GM21528 (cell line): Measurements from ENCODE around the gene EBF3.

ENCODE experiments used
- ATAC-seq: cut with Tn5 transposase; IDR thresholded peaks from one replicate; pipeline ENCODE4 v1.9.1; 2021; ENCODE audit warnings: mild to moderate bottlenecking, moderate library complexity; ENCODE audit not compliant: unreplicated experiment, low FRiP score

The EBF3 gene

GRCh38 chr10:129914153-129914855 lies 49.8 kb downstream of the EBF3 start:
- ATAC-seq: no peak

- no peak for ATAC-seq
Measured at GRCh38 chr10:129912986-129913695, 50.9 kb downstream of the EBF3 start.

- no peak for ATAC-seq
Measured at GRCh38 chr10:129912166-129912917, 51.7 kb downstream of the EBF3 start.

GRCh38 chr10:129911451-129912165 lies 52.5 kb downstream of the EBF3 start:
- no peak for ATAC-seq

DNA sequence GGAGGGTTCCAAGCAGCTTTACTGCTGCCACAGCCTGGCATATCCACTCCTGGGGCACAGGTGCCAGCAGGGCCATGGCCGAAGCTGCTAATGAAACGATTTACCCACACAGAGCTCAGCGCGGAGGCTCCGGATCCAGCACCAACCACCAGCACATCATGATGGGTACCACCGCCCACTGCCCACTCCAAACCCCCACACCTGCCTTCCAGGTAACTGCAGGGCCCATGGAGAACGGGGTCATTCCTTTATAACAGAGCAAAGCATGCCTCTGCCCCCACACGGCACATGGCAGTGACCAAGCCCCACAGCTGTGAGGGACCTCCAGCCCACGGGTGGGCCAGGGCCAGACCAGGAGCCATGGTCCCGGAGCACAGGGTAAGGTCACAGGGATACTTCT lies 53.2 kb downstream of the EBF3 start:
- no peak for ATAC-seq

- no peak for ATAC-seq
Measured at GRCh38 chr10:129909531-129910256, 54.4 kb downstream of the EBF3 start.

DNA sequence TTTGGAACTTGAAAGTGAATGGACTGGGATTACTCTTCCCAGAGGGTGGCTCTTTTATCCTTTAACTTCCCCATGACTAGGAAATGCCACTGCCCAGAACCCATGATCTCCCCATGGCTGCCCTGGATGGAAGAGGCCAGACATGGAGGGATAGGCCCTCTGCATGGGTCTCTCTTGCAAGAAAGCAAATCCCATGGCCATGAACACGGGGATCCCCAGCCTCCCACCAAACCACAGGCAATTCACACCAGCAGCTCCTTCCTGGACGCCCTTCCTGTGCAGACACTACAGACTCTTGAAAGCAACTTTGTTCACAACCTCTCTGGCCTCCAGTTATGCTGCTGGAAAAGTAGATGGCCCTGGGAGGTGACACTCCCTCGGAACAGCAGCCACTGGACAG lies 55.0 kb downstream of the EBF3 start:
- ATAC-seq: no peak

DNA sequence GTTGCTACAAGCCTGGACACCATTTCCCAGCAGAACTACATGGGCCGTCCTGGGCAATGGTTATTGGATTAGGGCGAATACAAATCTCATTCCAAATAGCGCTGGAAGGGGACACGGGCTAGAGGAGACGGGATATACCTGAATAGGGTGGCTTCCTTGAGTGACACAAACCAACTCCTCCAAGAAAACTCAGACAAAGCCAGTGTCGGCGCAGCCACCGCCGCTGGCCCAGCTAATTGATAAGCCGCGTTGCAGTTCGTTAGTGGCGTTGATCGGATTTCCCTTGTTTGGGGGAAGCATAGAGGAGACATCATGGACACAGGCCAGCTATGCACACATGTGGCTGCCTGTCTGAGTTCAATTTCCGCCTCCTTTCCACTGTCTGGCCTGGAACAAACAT lies 55.7 kb downstream of the EBF3 start:
- no peak for ATAC-seq

- ATAC-seq: no peak
Measured at GRCh38 chr10:129905553-129905952, 58.5 kb downstream of the EBF3 start.

DNA sequence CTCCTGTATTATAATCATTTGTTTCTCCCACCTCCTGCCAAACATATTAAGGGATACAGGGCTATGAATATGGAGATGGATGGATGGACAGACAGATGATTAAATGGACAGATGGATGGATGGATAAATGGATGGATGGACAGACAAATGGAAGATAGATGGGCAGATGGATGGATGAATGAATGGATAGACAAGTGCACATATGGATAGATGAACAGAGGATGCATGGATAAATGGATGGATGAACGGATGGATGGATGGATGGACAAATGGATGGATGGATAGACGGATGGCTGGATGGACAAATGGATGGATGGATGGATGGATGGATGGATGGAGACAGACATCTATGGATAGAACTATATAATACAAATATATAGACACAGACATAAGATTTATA lies 59.8 kb downstream of the EBF3 start:
- no peak for ATAC-seq

DNA sequence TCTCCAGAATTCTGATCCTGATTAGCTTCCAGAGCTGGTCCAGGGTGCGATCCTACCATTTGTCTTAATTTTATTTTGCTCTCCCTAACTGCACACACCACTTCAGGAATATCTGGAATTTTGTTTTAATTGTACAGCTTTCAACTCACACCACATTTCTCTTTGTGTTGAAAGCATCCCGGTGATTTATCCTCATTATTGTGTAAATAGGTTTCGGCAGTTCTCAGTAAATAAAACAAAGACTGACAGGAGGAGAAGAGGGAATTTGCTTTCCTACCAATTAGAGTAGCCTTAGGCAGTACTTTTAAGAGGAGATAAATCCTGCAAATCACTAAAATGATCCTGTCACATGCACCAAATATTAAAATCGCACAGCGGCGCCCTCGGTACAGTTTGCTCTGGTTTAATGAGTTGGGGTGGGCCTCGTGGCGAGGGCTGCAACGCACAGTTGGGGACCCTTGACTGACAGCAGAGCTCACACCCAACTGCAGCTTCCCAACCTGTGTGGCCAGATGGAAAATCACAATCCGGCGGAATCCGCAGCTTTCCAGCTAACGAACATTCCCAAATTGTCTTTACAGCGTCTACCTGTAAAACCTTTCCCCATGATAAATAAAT lies 62.6 kb downstream of the EBF3 start:
- ATAC-seq: no peak

- ATAC-seq: no peak
Measured at GRCh38 chr10:129900825-129901224, 63.2 kb downstream of the EBF3 start.

- ATAC-seq: no peak
Measured at GRCh38 chr10:129899276-129900130, 64.6 kb downstream of the EBF3 start.

DNA sequence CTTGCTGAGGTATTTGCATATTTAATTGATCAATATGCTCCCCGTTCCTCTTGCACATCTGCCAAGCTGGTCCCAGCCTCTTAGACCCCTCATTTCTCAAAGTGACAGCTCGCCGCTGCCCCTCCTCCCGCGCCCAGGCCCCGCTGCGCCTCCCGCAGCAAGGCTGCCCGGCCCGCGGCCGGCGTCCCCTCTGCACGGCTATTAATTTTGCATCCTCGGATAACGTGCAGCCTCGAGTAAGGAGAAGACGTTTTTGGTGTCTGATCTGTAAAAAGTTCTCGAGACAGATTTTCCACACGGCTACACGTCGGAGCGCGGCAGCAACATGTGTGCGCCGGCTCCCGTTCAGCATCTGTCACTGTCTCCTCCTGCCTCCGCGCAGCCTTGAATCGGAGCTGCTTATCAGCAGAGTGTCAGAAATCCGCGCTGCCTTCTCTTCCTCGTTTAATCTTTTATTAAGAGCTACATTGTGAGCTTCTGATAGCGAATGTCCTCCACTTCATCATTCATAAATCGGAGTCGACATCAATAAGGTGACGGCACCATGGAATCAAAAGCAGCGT lies 65.3 kb downstream of the EBF3 start:
- ATAC-seq: no peak

DNA sequence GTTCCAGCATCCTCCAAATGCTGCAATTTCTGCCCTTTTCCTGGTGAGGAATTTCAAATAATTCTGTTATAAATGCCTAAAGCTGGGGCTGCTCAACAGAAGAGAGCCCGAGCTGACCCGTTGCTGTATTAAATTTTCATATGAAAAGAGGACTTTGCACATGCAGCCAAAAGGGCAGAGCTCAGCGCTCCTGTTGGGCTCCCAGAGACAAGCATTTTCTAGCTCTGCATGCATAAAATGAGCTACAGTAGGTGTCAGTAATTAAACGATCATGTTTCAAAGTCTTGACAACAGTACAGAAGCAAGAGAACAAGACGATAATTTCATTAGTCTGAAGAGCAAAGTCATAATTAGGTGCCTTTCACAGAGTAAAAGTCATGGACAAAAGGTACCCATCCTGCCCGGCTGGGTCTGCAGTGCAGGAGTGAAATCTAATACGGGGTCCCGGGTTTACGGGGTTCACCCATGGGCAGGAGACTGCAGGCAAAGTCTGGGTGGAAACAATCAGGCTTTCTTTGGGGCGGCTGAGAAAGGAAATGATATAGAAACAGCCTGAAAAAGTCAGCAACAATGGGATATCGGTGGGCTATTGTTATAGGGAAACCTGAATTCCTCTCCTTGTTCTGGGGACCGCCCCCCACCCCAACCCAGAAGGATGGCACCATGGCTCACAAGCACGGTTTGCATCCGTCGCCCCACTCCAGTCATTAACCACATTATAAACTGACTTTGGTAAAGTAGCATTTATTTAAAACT lies 66.0 kb downstream of the EBF3 start:
- ATAC-seq: no peak

DNA sequence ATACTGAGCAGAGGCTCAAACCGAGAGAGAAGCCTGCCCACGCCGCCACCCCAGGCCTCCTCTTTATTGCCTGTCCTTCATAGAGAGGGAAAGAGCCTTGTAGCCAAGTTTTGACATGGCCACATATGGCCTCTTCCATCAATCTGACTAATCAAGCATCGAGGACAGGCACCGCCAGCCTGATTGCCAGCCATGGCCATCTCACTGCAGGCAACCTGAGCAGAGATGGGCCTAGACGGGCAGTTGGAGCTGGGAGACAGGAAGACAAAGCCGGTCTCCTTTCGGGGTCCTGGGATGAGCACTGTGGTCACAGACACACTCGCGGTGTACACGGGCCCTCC lies 67.2 kb downstream of the EBF3 start:
- ATAC-seq: no peak

- ATAC-seq: no peak
Measured at GRCh38 chr10:129896136-129896859, 67.8 kb downstream of the EBF3 start.

GRCh38 chr10:129895811-129896135 lies 68.3 kb downstream of the EBF3 start:
- ATAC-seq: no peak
